ENCODE measurements around the gene HOXD11.

DNA sequence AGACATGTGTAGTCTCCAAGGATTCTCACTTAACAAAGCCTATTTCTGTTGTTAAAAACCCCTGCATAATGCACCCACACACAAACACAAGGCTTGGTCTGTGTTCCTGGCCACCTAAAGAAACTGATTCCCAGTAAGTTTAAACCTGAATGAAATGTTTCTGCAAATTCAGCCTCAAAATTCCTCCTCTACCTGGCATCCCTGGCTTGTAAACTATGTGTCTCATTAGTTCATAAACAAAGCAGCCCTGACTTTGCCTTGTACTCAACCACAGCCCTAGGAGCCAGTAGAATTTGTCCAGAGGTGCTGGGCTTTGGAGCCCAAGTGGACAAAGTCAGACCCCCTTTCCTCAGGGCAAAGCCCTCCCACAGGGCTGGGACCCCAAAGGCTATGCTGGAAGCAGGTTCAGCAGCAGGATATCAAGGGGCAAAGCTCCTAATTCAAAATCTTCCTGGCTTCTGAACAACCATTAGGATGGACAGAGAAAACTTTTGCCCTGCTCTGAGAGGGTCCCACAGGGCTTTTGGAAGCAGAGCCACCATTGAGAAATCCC, 17.2 kb upstream of the HOXD11 start:
- TF ChIP-seq, protein P1, sequence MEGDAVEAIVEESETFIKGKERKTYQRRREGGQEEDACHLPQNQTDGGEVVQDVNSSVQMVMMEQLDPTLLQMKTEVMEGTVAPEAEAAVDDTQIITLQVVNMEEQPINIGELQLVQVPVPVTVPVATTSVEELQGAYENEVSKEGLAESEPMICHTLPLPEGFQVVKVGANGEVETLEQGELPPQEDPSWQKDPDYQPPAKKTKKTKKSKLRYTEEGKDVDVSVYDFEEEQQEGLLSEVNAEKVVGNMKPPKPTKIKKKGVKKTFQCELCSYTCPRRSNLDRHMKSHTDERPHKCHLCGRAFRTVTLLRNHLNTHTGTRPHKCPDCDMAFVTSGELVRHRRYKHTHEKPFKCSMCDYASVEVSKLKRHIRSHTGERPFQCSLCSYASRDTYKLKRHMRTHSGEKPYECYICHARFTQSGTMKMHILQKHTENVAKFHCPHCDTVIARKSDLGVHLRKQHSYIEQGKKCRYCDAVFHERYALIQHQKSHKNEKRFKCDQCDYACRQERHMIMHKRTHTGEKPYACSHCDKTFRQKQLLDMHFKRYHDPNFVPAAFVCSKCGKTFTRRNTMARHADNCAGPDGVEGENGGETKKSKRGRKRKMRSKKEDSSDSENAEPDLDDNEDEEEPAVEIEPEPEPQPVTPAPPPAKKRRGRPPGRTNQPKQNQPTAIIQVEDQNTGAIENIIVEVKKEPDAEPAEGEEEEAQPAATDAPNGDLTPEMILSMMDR (IDR thresholded peaks at IDR 0.05; ENCODE audit: low read depth, low read length, poor library complexity, severe bottlenecking), result no peak
- TF ChIP-seq EZH2phosphoT487 (IDR thresholded peaks at IDR 0.05; ENCODE audit: borderline replicate concordance, low read length), result no peak

Data from DOHH2 (cell line).